ENCODE data around the gene TFAP2B.

DNA sequence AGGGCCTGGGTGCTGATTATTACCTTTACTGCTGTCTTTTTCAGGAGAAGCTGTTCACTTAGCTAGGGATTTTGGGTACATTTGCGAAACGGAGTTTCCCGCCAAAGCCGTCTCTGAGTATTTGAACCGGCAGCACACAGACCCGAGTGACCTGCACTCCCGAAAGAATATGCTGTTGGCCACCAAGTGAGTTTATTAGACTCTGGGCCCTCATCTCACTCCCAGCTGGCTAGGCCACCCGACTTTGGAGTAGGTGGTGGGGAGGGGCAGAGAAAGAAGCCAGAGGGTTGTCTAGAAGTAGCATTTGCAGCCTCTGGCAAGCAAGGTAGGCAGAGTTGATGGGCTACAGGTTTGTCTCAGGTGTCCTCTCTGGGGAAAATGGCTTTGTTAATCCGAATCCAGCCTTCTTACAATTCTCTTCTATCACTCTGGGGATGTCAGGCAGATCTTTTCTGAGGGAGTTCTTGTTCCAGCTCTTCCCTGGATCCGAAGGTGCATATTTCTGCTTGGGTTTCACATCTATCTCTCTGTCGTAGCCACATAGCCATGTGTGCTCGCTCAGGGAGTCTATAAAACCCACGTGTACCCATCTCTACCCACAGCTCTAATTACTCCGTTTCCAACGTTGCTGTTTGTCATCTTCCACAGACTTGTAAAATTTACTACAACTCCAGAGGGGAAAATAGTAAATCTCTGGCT, 21.6 kb downstream of the TFAP2B start:
- TF ChIP-seq CEBPB (IDR thresholded peaks at IDR 0.05) (no peak), YY1 (IDR thresholded peaks at IDR 0.05; ENCODE audit: low read depth) (no peak), TAF1 (IDR thresholded peaks at IDR 0.05; ENCODE audit: low read depth) (no peak), CREB1 (IDR thresholded peaks at IDR 0.05; ENCODE audit: low read depth) (no peak)
- TF ChIP-seq, protein P1, sequence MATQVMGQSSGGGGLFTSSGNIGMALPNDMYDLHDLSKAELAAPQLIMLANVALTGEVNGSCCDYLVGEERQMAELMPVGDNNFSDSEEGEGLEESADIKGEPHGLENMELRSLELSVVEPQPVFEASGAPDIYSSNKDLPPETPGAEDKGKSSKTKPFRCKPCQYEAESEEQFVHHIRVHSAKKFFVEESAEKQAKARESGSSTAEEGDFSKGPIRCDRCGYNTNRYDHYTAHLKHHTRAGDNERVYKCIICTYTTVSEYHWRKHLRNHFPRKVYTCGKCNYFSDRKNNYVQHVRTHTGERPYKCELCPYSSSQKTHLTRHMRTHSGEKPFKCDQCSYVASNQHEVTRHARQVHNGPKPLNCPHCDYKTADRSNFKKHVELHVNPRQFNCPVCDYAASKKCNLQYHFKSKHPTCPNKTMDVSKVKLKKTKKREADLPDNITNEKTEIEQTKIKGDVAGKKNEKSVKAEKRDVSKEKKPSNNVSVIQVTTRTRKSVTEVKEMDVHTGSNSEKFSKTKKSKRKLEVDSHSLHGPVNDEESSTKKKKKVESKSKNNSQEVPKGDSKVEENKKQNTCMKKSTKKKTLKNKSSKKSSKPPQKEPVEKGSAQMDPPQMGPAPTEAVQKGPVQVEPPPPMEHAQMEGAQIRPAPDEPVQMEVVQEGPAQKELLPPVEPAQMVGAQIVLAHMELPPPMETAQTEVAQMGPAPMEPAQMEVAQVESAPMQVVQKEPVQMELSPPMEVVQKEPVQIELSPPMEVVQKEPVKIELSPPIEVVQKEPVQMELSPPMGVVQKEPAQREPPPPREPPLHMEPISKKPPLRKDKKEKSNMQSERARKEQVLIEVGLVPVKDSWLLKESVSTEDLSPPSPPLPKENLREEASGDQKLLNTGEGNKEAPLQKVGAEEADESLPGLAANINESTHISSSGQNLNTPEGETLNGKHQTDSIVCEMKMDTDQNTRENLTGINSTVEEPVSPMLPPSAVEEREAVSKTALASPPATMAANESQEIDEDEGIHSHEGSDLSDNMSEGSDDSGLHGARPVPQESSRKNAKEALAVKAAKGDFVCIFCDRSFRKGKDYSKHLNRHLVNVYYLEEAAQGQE (IDR thresholded peaks at IDR 0.05; ENCODE audit: low read depth) = no peak

Measured in Ishikawa (cell line).